Coronary artery (tissue), 2 donors: ENCODE measurements around the gene PITPNM2.
"Not testable (repeated sequence)": the region's sequence is repeated elsewhere in the genome, so short reads cannot be mapped to it uniquely, and the experiment has no call there.

Experiments used
- DNase-seq: peaks from one replicate; pipeline ENCODE4 v3.0.0-alpha.2; 2017; ENCODE audit warnings: low spot score
- H3K27ac ChIP-seq, 2 donors: fragments of 200-600 bp; sonication (generic); one replicate each; pipeline ENCODE4 v1.5.1; 2016 to 2019
- H3K4me3 ChIP-seq: fragments of 200-600 bp; sonication (generic); 2 replicates; pipeline ENCODE4 v1.5.1; 2016; ENCODE audit warnings: mild to moderate bottlenecking, moderate library complexity
- TF ChIP-seq, protein P1 (sequence below): fragments of 200-600 bp; sonication (generic); IDR thresholded peaks from one replicate; pipeline ENCODE4 v1.5.1; 2019; ENCODE audit warnings: antibody characterized with exemption

PITPNM2 gene

GRCh38 chr12:123104809-123105208, 46.1 kb downstream of the PITPNM2 start:
- no peak overlapping the region for H3K4me3 ChIP-seq
- H3K27ac ChIP-seq = no peak overlapping the region
- TF ChIP-seq, protein P1, sequence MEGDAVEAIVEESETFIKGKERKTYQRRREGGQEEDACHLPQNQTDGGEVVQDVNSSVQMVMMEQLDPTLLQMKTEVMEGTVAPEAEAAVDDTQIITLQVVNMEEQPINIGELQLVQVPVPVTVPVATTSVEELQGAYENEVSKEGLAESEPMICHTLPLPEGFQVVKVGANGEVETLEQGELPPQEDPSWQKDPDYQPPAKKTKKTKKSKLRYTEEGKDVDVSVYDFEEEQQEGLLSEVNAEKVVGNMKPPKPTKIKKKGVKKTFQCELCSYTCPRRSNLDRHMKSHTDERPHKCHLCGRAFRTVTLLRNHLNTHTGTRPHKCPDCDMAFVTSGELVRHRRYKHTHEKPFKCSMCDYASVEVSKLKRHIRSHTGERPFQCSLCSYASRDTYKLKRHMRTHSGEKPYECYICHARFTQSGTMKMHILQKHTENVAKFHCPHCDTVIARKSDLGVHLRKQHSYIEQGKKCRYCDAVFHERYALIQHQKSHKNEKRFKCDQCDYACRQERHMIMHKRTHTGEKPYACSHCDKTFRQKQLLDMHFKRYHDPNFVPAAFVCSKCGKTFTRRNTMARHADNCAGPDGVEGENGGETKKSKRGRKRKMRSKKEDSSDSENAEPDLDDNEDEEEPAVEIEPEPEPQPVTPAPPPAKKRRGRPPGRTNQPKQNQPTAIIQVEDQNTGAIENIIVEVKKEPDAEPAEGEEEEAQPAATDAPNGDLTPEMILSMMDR = no peak
- no peak for DNase-seq

DNA sequence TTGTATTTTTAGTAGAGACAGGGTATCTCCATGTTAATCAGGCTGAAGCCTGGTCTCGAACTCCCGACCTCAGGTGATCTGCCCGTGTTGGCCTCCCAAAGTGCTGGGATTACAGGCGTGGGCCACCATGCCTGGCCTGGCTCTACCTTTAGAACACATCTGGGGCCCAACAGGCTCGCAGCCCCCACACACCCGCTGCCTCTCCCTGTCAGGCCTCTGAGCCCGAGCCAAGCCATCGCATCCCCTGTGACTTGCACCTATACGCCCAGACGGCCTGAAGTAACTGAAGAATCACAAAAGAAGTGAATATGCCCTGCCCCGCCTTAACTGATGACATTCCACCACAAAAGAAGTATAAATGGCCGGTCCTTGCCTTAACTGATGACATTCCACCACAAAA, 46.8 kb downstream of the PITPNM2 start:
- not testable (repeated sequence) for DNase-seq, H3K4me3 ChIP-seq, H3K27ac ChIP-seq

DNA sequence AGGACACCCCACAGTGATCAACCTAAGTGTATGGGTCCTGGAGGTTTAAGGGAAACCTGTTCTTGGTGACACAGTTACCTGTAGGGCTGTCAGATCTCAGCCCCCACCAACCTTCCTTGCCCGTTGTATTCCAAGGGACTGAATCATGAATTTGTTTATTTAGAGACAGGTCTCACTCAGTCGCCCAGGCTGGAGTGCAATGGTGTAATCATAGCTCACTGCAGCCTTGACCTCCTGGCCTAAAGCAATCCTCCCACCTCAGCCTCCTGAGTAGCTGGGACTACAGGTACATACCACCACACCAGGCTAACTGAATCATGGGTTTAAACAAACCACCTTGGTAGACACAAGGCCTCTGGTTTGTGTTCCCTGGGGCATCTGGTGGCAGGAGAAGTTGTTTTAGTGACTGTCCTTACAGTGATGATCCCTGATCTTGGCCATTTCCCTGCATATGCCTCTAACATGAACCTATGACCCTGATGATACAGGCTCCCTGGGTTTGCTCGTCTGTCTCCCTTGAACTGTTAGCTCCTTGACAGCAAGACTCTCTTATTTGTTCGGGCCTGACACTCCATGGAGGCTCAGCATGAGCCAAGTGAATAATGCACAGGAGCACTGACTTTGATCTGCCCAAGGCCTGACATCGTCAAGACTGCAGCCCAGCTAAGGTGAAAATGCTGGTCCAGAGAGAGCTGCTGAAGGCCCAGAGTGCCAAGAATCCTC, 47.9 kb downstream of the PITPNM2 start:
- no peak overlapping the region for H3K4me3 ChIP-seq
- TF ChIP-seq, protein P1 = no peak
- no peak overlapping the region for H3K27ac ChIP-seq
- no peak for DNase-seq

DNA sequence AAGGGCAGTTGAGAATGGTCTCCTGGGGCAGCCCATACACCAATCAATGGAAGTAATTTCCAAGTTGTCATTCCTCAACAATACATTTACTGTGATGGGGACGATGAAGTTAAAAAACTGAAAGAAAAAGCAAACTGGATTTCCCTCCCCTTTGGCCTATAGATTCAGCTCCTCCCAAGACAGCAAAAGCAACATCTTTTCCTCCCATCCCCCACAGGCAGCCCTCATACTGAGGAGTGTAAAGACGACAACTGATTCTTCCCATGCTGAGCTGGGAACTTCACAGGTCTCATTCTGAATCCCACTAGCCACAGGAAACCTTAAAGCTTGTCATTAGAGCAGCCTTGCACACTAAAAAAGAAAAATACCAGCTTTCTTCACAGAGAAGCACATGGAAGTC, 48.5 kb downstream of the PITPNM2 start:
- DNase-seq = no peak
- H3K27ac ChIP-seq = no peak overlapping the region
- TF ChIP-seq, protein P1 = no peak
- H3K4me3 ChIP-seq = no peak overlapping the region

DNA sequence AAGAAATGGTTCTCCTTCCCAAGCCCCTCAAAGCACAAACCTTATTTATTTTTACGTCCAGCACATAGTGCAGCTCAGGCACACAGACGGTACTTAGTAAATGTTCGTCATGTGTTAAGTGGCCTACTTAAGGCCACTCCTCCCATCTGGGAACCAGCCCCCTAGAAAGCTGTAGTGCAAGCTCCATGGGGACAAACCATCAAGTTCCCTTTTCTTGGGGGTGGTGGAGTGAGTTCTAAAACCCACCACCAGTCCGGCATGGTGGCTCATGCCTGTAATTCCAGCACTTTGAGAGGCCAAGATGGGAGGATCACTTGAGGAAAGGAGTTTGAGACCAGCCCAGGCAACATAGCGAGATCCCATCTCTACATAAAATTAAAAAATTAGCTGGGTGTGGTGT, 49.4 kb downstream of the PITPNM2 start:
- TF ChIP-seq, protein P1 = no peak
- no peak for DNase-seq
- H3K27ac ChIP-seq = no peak overlapping the region
- no peak overlapping the region for H3K4me3 ChIP-seq
